K562 (cell line): ENCODE measurements around the gene ZCCHC4. TPM values are rescaled to one million over a fixed set of nuclear protein-coding genes. Genes with fewer than 3 reads are reported as not detected.

Experiments used
- BRCA1 ChIP-seq, 2 experiments: fragments of 450-650 bp in 1 of 2; sonication (generic) in 1 of 2; formaldehyde crosslinking in 1 of 2; IDR thresholded peaks; 2 replicates each; pipeline versions ENCODE4 v1.5.0 to v1.6.1; 2017 to 2020; ENCODE audit warnings: mild to moderate bottlenecking in 1 of 2, missing genetic modification reagents in 1 of 2
- CLOCK ChIP-seq: fragments of 250-450 bp; sonication (Bioruptor Pico); IDR thresholded peaks from 2 replicates; pipeline ENCODE4 v1.4.0; 2020; ENCODE audit warnings: mild to moderate bottlenecking, moderate library complexity, borderline replicate concordance
- CSDE1 ChIP-seq, 2 experiments: fragments of 450-650 bp; IDR thresholded peaks; 2 replicates each; pipeline ENCODE4 v1.6.1; 2016; ENCODE audit warnings: mild to moderate bottlenecking in 1 of 2
- DIDO1 ChIP-seq: fragments of 450-650 bp; IDR thresholded peaks from 2 replicates; pipeline ENCODE4 v1.6.1; 2016; ENCODE audit warnings: low read depth, missing biosample characterization, missing genetic modification characterization
- EHMT2 ChIP-seq: fragments of 450-650 bp; IDR thresholded peaks from 2 replicates; pipeline ENCODE4 v1.6.1; 2018; ENCODE audit warnings: antibody characterized with exemption
- ETV6 ChIP-seq, 3 experiments: fragments of 150-350 bp in 1 of 3; sonication (generic) in 1 of 3; formaldehyde crosslinking in 1 of 3; IDR thresholded peaks; 2 replicates each; pipeline versions ENCODE4 v1.6.1 to v1.8.0; 2014 to 2022; ENCODE audit warnings: borderline replicate concordance in 2 of 3, low read depth in 2 of 3, antibody characterized with exemption in 1 of 3, low read length in 1 of 3, mild to moderate bottlenecking in 1 of 3, missing genetic modification reagents in 1 of 3
- LCOR ChIP-seq: sonication (generic); formaldehyde crosslinking; IDR thresholded peaks from 2 replicates; pipeline ENCODE4 v1.8.0; 2022; ENCODE audit warnings: mild to moderate bottlenecking, missing genetic modification reagents
- MAX ChIP-seq: sonication (generic); formaldehyde crosslinking; IDR thresholded peaks from 2 replicates; pipeline ENCODE4 v1.9.0; 2022; ENCODE audit warnings: mild to moderate bottlenecking, missing genetic modification reagents
- MYNN ChIP-seq, 2 experiments: sonication (generic); formaldehyde crosslinking in 1 of 2; IDR thresholded peaks; 2 replicates each; pipeline versions ENCODE4 v1.5.0 to v1.6.1; 2016 to 2020; ENCODE audit warnings: antibody characterized with exemption in 1 of 2, missing genetic modification reagents in 1 of 2
- NFIC ChIP-seq: fragments of 450-650 bp; IDR thresholded peaks from 2 replicates; pipeline ENCODE4 v1.6.1; 2017; ENCODE audit warnings: mild to moderate bottlenecking, inconsistent platforms
- SMAD3 ChIP-seq: fragments of 450-650 bp; formaldehyde crosslinking; conservative IDR thresholded peaks from 2 replicates; pipeline ENCODE4 v1.4.0; 2020; ENCODE audit warnings: mild to moderate bottlenecking
- U2AF1 ChIP-seq: fragments of 200-400 bp; formaldehyde crosslinking; optimal IDR thresholded peaks from 2 replicates; pipeline ENCODE3; 2017; ENCODE audit warnings: mild to moderate bottlenecking, low read depth, low read length, moderate library complexity
- XRCC4 ChIP-seq: IDR thresholded peaks from one replicate; pipeline ENCODE4 v1.6.1; 2011; ENCODE audit not compliant: insufficient read depth, insufficient read length; ENCODE audit errors: extremely low read depth
- ZZZ3 ChIP-seq: fragments of 450-650 bp; IDR thresholded peaks from 2 replicates; pipeline ENCODE4 v1.6.1; 2016; ENCODE audit warnings: antibody characterized with exemption, mild to moderate bottlenecking, moderate library complexity
- polyA plus RNA-seq, 8 experiments: library from polyadenylated mRNA; depleted of rRNA in 4 of 8; stranded (reverse) in 5 of 8; unstranded in 3 of 8; fragments of >200 nt; fragmentation: Nextera tagmentation in 2 of 8; fragmentation: Illumina TruSeq in 1 of 8; extraction: Ambion mirVana in 2 of 8; extraction: Trizol in 1 of 8; gene quantifications; 2 replicates each; pipeline versions ENCODE4 v1.2.1 to v1.2.3, GENCODE V29; 2011 to 2014; ENCODE audit warnings: inconsistent platforms in 1 of 8, missing spikeins in 1 of 8
- total RNA-seq, 7 experiments: library from RNA; depleted of rRNA in 6 of 7; stranded (reverse); fragments of >200 nt in 6 of 7; fragmentation: Illumina TruSeq in 2 of 7; extraction: Trizol in 2 of 7; gene quantifications; 2 replicates each; pipeline versions ENCODE4 v1.2.1 to v1.2.3, GENCODE V29; 2011 to 2021; ENCODE audit warnings: low replicate concordance in 1 of 7
- TF ChIP-seq, protein P1 (sequence below): IDR thresholded peaks from 2 replicates; pipeline ENCODE4 v1.6.1; 2011; ENCODE audit warnings: borderline replicate concordance, low read depth, mild to moderate bottlenecking, moderate library complexity, low read length; ENCODE audit not compliant: insufficient read depth, poor library complexity, severe bottlenecking
- TF ChIP-seq, protein P2 (sequence below): sonication (generic); formaldehyde crosslinking; IDR thresholded peaks from 2 replicates; pipeline ENCODE4 v1.8.0; 2022; ENCODE audit warnings: mild to moderate bottlenecking, missing genetic modification reagents

The ZCCHC4 gene
- total and polyA plus RNA-seq, 9 of the 15 experiments (the other 6 are each of a cell fraction or from before 2014, with no cell fraction given) = 5.3 to 26.1 (median 15.2) TPM

DNA sequence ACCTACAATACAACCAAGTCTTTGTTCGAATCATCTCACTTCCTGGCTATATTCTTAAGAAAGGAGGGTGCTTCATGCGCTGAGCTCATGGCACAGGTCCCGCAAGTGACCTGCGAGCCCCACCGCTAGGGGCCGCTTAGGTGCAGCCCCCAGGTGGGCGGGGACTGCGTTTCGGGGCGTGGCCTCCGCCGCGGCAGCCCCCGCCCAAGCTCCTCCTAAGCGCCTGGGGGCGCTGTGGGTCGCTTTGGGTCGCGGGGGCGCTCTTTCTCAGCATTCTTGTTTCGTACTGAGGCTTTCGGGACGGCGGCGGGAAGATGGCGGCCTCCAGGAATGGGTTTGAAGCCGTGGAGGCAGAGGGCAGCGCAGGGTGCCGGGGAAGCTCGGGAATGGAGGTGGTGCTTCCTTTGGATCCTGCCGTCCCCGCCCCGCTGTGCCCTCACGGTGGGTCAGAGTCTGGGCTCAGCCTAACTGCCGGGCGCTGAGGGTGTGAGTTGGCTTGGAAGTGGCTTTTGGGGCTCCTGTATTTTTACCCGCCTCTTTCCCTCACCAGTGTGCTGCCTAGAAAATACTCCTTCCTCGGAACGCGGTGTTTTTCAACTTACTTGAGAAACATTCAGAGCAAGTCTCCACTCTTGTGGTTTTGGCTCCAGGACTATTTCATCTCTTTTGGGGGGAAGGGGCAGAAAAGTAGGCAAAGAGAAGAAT, at the start of gene ZCCHC4 (continued):
- peak; percentile 81 for TF ChIP-seq NFIC
- peak; percentile 32; the same call in 1 of the 2 replicates for TF ChIP-seq EHMT2
- TF ChIP-seq CSDE1 (IDR thresholded peaks at IDR 0.05) = no peak
- TF ChIP-seq DIDO1 (tag) = peak; percentile 89
- TF ChIP-seq, protein P1, sequence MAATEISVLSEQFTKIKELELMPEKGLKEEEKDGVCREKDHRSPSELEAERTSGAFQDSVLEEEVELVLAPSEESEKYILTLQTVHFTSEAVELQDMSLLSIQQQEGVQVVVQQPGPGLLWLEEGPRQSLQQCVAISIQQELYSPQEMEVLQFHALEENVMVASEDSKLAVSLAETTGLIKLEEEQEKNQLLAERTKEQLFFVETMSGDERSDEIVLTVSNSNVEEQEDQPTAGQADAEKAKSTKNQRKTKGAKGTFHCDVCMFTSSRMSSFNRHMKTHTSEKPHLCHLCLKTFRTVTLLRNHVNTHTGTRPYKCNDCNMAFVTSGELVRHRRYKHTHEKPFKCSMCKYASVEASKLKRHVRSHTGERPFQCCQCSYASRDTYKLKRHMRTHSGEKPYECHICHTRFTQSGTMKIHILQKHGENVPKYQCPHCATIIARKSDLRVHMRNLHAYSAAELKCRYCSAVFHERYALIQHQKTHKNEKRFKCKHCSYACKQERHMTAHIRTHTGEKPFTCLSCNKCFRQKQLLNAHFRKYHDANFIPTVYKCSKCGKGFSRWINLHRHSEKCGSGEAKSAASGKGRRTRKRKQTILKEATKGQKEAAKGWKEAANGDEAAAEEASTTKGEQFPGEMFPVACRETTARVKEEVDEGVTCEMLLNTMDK = peak; percentile 98
- 0 out of 2 replicates have a peak, but pooled peaks have one; percentile 61 for TF ChIP-seq SMAD3 (CRISPR knock-in tag)
- TF ChIP-seq LCOR (CRISPR knock-in tag) = peak; percentile 98
- no peak for TF ChIP-seq BRCA1 (IDR thresholded peaks at IDR 0.05)
- TF ChIP-seq BRCA1 (CRISPR knock-in tag; IDR thresholded peaks at IDR 0.05) = no peak
- no peak for TF ChIP-seq ETV6 (IDR thresholded peaks at IDR 0.05; ENCODE audit: borderline replicate concordance in 1 of 2, low read depth in 2 of 2, low read length in 1 of 2)
- 0 out of 2 replicates have a peak, but pooled peaks have one; percentile 29 for TF ChIP-seq ETV6 (CRISPR knock-in tag; IDR thresholded peaks at IDR 0.05; ENCODE audit: borderline replicate concordance)
- TF ChIP-seq, protein P2, sequence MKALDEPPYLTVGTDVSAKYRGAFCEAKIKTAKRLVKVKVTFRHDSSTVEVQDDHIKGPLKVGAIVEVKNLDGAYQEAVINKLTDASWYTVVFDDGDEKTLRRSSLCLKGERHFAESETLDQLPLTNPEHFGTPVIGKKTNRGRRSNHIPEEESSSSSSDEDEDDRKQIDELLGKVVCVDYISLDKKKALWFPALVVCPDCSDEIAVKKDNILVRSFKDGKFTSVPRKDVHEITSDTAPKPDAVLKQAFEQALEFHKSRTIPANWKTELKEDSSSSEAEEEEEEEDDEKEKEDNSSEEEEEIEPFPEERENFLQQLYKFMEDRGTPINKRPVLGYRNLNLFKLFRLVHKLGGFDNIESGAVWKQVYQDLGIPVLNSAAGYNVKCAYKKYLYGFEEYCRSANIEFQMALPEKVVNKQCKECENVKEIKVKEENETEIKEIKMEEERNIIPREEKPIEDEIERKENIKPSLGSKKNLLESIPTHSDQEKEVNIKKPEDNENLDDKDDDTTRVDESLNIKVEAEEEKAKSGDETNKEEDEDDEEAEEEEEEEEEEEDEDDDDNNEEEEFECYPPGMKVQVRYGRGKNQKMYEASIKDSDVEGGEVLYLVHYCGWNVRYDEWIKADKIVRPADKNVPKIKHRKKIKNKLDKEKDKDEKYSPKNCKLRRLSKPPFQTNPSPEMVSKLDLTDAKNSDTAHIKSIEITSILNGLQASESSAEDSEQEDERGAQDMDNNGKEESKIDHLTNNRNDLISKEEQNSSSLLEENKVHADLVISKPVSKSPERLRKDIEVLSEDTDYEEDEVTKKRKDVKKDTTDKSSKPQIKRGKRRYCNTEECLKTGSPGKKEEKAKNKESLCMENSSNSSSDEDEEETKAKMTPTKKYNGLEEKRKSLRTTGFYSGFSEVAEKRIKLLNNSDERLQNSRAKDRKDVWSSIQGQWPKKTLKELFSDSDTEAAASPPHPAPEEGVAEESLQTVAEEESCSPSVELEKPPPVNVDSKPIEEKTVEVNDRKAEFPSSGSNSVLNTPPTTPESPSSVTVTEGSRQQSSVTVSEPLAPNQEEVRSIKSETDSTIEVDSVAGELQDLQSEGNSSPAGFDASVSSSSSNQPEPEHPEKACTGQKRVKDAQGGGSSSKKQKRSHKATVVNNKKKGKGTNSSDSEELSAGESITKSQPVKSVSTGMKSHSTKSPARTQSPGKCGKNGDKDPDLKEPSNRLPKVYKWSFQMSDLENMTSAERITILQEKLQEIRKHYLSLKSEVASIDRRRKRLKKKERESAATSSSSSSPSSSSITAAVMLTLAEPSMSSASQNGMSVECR (CRISPR knock-in tag) = peak; percentile 80
- peak; percentile 91 for TF ChIP-seq ZZZ3
- TF ChIP-seq MAX (CRISPR knock-in tag) = peak; percentile 84
- peak; percentile 87 for TF ChIP-seq U2AF1
- no peak for TF ChIP-seq CLOCK
- TF ChIP-seq XRCC4 = no peak
- peak; percentile 43; the same call in 1 of the 2 replicates for TF ChIP-seq MYNN (IDR thresholded peaks at IDR 0.05)
- no peak for TF ChIP-seq MYNN (CRISPR knock-in tag; IDR thresholded peaks at IDR 0.05)
